Activated T-helper 1 cell treated with Interleukin-2 at 50 U/mL for 16 hours (primary cell): Measurements from ENCODE around the gene OR2T27.
"Not testable (repeated sequence)": the region's sequence is repeated elsewhere in the genome, so short reads cannot be mapped to it uniquely, and the experiment has no call there.

Experiments
- DNase-seq: peaks from one replicate; pipeline ENCODE4 v3.0.0-alpha.2; 2020; ENCODE audit warnings: low read depth

OR2T27 gene

GRCh38 chr1:248640906-248641305 is 14.4 kb downstream of the OR2T27 start:
- not testable (repeated sequence) for DNase-seq

- DNase-seq = not testable (repeated sequence)
These were observed 15.7 kb downstream of the OR2T27 start for GRCh38 chr1:248639652-248640051.

- not testable (repeated sequence) for DNase-seq
These were observed 18.7 kb downstream of the OR2T27 start for GRCh38 chr1:248636612-248637011.

GRCh38 chr1:248634991-248635390 is 20.3 kb downstream of the OR2T27 start, which contains the start of gene OR2T11:
TSS of gene OR2T11 (minus strand) at chr1:248635091. CDS start at chr1:248627128, 7,963 bp downstream.
- not testable (repeated sequence) for DNase-seq

- DNase-seq = no peak
These were observed 23.8 kb downstream of the OR2T27 start for GRCh38 chr1:248631354-248632008.

- no peak for DNase-seq
These were observed 24.8 kb downstream of the OR2T27 start for GRCh38 chr1:248630551-248630950.

GRCh38 chr1:248627971-248628844 is 27.1 kb downstream of the OR2T27 start:
- no peak for DNase-seq

- no peak for DNase-seq
These were observed 29.4 kb downstream of the OR2T27 start for GRCh38 chr1:248625971-248626370.

- DNase-seq = no peak
These were observed 30.2 kb downstream of the OR2T27 start for GRCh38 chr1:248625166-248625565.

- DNase-seq = no peak
These were observed 32.7 kb downstream of the OR2T27 start for GRCh38 chr1:248622570-248623001.

GRCh38 chr1:248621770-248622169 is 33.6 kb downstream of the OR2T27 start:
- no peak for DNase-seq

- DNase-seq = peak; percentile 4
These were observed 36.5 kb downstream of the OR2T27 start for GRCh38 chr1:248618878-248619277.

GRCh38 chr1:248618119-248618518 is 37.2 kb downstream of the OR2T27 start:
- no peak for DNase-seq

GRCh38 chr1:248613742-248614141 is 41.6 kb downstream of the OR2T27 start:
- DNase-seq = no peak

- no peak for DNase-seq
These were observed 43.4 kb downstream of the OR2T27 start for GRCh38 chr1:248611883-248612414.

- no peak for DNase-seq
These were observed 45.0 kb downstream of the OR2T27 start for GRCh38 chr1:248610301-248610700.
